Mammary epithelial cell (primary cell): ENCODE results near the gene SLC24A3.

Experiments
- EZH2 ChIP-seq: IDR thresholded peaks from 2 replicates; pipeline ENCODE4 v1.6.1; 2012; ENCODE audit warnings: low read length, inconsistent platforms, borderline replicate concordance
- TF ChIP-seq, protein P1 (sequence below), 2 donors: IDR thresholded peaks in 1 of 2; conservative IDR thresholded peaks in 1 of 2; 2 replicates each; pipeline ENCODE4 v1.5.1; 2011 to 2012; ENCODE audit warnings: inconsistent platforms in 2 of 2, low read length in 2 of 2, mild to moderate bottlenecking in 2 of 2, control low read depth in 1 of 2, low read depth in 1 of 2; ENCODE audit not compliant: insufficient read depth in 1 of 2; ENCODE audit errors: extremely low read depth in 1 of 2

DNA sequence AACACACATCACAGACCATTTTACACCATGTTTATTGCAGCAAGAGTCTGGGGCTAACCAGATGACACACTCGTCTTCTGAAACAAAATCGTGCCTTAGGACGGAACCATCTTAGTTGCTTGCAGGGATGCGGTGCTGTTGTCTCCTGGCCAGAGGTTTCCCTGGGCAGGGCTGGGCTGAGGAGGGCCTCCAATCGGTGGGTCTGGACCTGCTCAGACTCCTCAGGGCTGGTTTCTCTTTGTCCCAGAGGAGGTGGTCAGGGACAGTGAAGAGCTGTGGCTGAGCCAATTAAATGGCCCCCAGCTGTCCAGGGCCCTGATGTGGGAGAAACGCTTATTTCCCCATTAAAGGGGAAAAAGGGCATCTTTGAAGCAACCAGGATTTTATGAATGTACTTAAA is 117.6 kb downstream of the SLC24A3 start:
- TF ChIP-seq, protein P1, sequence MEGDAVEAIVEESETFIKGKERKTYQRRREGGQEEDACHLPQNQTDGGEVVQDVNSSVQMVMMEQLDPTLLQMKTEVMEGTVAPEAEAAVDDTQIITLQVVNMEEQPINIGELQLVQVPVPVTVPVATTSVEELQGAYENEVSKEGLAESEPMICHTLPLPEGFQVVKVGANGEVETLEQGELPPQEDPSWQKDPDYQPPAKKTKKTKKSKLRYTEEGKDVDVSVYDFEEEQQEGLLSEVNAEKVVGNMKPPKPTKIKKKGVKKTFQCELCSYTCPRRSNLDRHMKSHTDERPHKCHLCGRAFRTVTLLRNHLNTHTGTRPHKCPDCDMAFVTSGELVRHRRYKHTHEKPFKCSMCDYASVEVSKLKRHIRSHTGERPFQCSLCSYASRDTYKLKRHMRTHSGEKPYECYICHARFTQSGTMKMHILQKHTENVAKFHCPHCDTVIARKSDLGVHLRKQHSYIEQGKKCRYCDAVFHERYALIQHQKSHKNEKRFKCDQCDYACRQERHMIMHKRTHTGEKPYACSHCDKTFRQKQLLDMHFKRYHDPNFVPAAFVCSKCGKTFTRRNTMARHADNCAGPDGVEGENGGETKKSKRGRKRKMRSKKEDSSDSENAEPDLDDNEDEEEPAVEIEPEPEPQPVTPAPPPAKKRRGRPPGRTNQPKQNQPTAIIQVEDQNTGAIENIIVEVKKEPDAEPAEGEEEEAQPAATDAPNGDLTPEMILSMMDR (conservative IDR thresholded peaks at IDR 0.05 in 1 of 2, IDR thresholded peaks at IDR 0.05 in 1 of 2; ENCODE audit: extremely low read depth in 1 of 2, insufficient read depth in 1 of 2, low read depth in 1 of 2, low read length in 2 of 2), result no peak
- TF ChIP-seq EZH2, result no peak
